GM12873 (cell line): Measurements from ENCODE around the gene CADM3.

Experiments used
- TF ChIP-seq, protein P1 (sequence below): IDR thresholded peaks from 2 replicates; pipeline ENCODE4 v1.5.1; 2012; ENCODE audit warnings: low read depth, mild to moderate bottlenecking, moderate library complexity, low read length, control low read depth; ENCODE audit not compliant: insufficient read depth; ENCODE audit errors: missing control alignments

The CADM3 gene

DNA sequence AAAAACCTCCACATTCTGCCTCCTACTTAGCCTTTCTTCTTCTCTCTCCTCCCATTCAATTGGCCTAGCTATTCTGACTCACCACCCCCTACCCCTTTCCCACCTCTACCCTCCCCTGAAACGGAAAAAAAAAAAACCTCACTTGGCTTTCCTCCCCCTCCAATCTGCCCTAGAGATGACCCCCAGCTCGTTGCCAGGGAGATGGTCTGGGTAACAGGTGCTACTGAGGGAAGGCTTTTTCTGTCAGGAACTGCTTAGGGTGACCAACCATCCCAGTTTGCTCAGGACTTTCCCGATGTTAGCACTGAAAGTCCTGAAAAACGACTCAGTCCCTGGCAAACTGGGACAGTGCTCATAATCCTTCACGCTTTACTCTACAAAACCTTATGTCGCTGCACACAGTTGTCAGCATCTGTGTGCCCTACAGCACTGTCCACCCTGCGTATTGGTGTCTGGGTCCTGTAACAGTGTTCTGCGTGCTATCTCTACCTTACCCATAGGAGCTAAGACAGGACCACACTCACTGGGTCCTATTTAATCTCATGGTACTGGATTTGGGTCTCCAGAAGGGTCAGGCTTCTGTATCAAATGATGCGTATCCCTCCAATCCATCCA lies 7.7 kb upstream of the CADM3 start:
- TF ChIP-seq, protein P1, sequence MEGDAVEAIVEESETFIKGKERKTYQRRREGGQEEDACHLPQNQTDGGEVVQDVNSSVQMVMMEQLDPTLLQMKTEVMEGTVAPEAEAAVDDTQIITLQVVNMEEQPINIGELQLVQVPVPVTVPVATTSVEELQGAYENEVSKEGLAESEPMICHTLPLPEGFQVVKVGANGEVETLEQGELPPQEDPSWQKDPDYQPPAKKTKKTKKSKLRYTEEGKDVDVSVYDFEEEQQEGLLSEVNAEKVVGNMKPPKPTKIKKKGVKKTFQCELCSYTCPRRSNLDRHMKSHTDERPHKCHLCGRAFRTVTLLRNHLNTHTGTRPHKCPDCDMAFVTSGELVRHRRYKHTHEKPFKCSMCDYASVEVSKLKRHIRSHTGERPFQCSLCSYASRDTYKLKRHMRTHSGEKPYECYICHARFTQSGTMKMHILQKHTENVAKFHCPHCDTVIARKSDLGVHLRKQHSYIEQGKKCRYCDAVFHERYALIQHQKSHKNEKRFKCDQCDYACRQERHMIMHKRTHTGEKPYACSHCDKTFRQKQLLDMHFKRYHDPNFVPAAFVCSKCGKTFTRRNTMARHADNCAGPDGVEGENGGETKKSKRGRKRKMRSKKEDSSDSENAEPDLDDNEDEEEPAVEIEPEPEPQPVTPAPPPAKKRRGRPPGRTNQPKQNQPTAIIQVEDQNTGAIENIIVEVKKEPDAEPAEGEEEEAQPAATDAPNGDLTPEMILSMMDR, result no peak

DNA sequence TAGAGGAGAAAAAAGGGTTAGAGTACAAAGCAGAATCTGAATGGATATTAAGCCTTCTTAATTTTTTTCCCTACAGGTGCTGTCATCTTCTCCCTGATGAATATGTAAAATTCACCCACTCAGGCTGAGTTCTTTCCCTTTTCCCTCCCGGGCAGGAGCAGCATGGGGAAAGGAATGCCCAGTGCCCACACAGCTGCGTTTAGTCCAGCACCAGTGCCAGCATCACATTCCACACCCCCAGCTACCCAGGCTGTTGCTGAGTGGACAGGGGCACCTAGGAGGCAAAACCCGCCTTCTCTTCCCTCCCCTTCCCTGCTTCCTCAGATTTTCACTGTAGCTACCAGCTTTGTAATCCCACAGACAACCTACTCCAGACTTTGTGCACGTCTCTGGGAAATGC lies 3.4 kb upstream of the CADM3 start:
- TF ChIP-seq, protein P1, result no peak

GRCh38 chr1:159170639-159171038 lies 776 bp upstream of the CADM3 start:
- TF ChIP-seq, protein P1, result no peak

DNA sequence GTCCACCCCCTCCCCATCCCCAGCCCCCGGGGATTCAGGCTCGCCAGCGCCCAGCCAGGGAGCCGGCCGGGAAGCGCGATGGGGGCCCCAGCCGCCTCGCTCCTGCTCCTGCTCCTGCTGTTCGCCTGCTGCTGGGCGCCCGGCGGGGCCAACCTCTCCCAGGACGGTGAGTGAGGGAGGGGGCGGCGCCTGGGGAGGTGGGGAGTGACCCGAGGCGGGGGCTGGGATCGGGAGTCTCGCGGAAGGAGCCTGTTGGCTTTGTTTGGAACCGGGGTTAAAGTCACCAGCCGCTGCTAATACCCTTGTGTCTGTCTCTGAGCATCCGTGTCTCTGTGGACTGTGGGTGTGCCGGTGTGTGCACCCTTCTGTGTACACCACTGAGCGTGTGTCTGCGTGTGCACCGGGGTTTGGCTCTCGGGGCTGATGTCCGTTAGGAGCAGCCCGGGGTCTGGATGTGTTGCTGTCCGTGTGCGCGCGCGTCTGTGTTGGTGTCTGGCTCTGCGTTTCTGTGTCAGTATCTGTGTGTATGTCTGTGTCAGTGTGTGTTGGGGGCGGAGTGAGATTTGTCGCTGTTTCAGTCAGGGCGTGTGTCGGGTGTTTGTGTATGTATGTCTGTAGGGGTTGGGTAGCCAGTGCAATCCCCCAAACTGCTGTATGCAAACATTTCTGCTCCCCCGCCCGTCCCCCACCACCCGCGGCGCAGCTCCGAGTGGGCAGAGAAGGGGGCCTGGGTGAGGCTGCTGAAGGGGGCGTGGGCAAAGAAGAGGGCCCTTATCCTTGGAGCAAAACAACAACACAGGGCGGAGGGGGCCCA lies 480 bp downstream of the CADM3 start:
- TF ChIP-seq, protein P1, result no peak

DNA sequence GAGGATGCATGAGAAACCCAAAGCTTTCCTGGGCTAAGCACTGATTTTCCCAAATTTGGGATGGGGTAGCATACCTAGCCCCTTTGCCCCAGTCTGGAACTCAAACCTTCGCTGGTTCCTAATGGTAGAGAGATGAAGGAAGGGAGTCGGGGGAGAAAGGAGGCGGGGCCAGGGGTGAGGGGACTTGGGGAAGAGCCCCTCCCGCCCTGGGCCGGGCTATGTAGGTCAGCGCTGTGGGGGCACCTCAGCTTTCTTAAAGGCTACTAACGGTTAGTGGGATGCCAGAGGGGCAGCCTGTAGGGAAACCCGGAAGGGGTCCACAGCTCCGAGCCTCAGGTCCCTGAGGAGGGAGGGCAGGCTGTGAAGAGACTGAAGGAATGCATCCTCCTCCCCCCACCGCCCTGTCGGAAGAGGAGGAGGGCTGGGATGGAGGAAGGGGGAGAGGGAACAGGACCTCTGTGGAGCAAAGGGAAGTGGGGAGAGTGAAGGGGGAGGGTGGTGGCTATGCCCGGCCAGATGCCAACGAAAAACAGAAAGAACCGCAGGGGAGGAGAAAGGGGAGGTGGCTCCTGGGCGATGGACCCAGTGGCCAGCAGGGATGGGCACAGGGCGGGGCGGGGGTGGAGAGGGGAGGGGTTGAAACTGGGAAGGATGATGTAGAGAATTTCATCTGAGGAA lies 1.3 kb downstream of the CADM3 start:
- TF ChIP-seq, protein P1, result no peak

- TF ChIP-seq, protein P1, result no peak
Observed at GRCh38 chr1:159173320-159173719, 1.9 kb downstream of the CADM3 start.

DNA sequence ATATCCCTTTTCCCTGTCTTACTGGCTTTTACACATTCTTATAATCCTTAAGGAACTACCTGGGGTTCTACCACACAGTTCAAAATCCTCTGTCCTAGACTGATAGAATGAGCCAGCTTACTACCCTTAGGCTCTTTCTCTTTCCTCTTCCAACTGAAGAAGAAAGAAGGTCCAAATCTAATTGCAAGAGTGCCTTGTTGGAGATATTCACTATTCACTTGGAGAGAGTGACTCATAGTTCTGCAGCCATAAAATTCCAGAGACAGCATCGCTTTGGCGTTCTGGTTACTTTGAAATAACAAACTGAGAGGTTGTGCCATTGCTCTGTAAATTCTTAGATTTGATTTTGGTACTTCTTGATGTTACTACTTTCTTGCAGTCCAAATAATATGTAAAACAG lies 4.2 kb downstream of the CADM3 start:
- TF ChIP-seq, protein P1, result no peak
